Uterus (tissue), 2 donors: ENCODE results near the gene TRPV3.

ENCODE experiments used
- POLR2A ChIP-seq, 2 donors: fragments of 450-650 bp; IDR thresholded peaks; one replicate each; pipeline ENCODE4 v1.6.1; 2016; ENCODE audit warnings: antibody characterized with exemption in 2 of 2, mild to moderate bottlenecking in 1 of 2, moderate library complexity in 1 of 2
- TF ChIP-seq, protein P1 (sequence below), 4 experiments: fragments of 200-600 bp in 2 of 4; fragments of 450-650 bp in 2 of 4; sonication (generic) in 2 of 4; IDR thresholded peaks; one replicate each; pipeline ENCODE4 v1.5.1; 2016 to 2019; ENCODE audit warnings: antibody characterized with exemption in 4 of 4, mild to moderate bottlenecking in 2 of 4, moderate library complexity in 1 of 4

DNA sequence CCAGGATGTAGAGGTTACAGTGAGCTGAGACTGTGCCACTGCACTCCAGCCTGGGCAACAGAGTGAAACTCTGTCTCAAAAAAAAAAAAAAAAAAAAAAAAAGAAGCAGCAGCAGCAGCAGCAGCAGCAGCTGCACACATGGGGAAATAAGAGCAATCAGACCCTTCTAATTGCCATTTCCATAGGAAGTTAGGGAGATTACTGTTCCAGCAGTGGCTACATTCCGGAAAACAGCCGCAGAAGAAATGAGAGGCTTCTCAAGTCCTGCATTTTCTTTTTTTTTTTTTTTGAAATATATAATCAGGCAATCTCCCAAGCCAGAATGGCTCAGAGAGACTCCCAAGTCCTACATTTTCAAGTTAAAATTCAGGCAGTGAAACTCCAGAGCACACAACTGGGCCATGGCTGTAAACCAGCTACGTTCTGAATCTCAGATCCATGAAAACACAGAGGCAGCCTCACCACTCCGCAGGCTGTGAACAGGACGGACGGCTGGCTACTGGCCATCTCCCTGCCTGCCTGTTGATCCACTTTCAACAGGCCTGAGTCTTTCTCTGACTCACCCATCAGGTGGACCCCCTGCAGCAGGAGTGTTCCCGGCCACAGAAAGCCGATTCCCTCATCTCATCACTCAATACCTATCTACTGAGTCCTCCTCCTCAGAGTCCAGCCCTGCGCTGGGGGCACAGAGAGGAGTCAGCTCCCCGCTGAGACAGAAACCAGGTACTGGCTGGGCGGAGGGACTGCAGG lies 36.6 kb upstream of the TRPV3 start:
- TF ChIP-seq, protein P1, sequence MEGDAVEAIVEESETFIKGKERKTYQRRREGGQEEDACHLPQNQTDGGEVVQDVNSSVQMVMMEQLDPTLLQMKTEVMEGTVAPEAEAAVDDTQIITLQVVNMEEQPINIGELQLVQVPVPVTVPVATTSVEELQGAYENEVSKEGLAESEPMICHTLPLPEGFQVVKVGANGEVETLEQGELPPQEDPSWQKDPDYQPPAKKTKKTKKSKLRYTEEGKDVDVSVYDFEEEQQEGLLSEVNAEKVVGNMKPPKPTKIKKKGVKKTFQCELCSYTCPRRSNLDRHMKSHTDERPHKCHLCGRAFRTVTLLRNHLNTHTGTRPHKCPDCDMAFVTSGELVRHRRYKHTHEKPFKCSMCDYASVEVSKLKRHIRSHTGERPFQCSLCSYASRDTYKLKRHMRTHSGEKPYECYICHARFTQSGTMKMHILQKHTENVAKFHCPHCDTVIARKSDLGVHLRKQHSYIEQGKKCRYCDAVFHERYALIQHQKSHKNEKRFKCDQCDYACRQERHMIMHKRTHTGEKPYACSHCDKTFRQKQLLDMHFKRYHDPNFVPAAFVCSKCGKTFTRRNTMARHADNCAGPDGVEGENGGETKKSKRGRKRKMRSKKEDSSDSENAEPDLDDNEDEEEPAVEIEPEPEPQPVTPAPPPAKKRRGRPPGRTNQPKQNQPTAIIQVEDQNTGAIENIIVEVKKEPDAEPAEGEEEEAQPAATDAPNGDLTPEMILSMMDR (IDR thresholded peaks at IDR 0.05), result no peak
- no peak for TF ChIP-seq POLR2A (IDR thresholded peaks at IDR 0.05)
